Measurements from ENCODE around the gene GAS2L3. TPM values are rescaled to one million over a fixed set of nuclear protein-coding genes. Genes with fewer than 3 reads are reported as not detected.

The GAS2L3 gene
- total and polyA plus RNA-seq, 9 of the 15 experiments (the other 6 are each of a cell fraction or from before 2014, with no cell fraction given): 1.5 to 9.8 (median 3.5) TPM

GRCh38 chr12:100539202-100539601, 34.3 kb upstream of the GAS2L3 start:
- no peak for FAIRE-seq
- Histone ChIP-seq H3K9me3 (replicated peaks; ENCODE audit: control insufficient read depth, insufficient read depth, low read depth, low read length) (no peaks in the 10 kb centered on the region), H3K27ac (ENCODE audit: extremely low read depth, low read depth, low read length) (no peak overlapping the region), H3K9me1 (ENCODE audit: control insufficient read depth, insufficient read depth, low read length) (no peaks in the 10 kb centered on the region), H3K36me3 (ENCODE audit: control insufficient read depth, insufficient read depth, low read length) (no peaks in the 10 kb centered on the region), H3K79me2 (ENCODE audit: control insufficient read depth, insufficient read depth, low read length) (no peaks in the 10 kb centered on the region), H4K20me1 (replicated peaks; ENCODE audit: control insufficient read depth, insufficient read depth, low read length) (no peaks in the 10 kb centered on the region), H3K4me1 (replicated peaks in 1 of 2; ENCODE audit: control insufficient read depth in 2 of 2, insufficient read depth in 2 of 2, low read length in 2 of 2) (no peaks in the 10 kb centered on the region), H3K27me3 (ENCODE audit: control insufficient read depth in 2 of 2, insufficient read depth in 2 of 2, low read length in 2 of 2) (no peaks in the 10 kb centered on the region; a peak in 1 of 5 replicates), H2AFZ (ENCODE audit: low read depth, low read length) (no peak overlapping the region), H3K4me2 (ENCODE audit: insufficient read depth, low read length) (no peak overlapping the region), H3K4me3 (no peak overlapping the region), H3K9ac (ENCODE audit: insufficient read depth in 1 of 2, low read depth in 2 of 2, low read length in 2 of 2) (no peak overlapping the region)
- BruUV-seq (replicated peaks): no TSS peak
- 0% methylated on average over 2 of the region's 2 CpGs for WGBS (ENCODE audit: insufficient coverage, low coverage, missing lambda C conversion rate)
- ChIA-PET POLR2A (no interaction called here), CTCF (ENCODE audit: low intra/inter-chr PET ratio) (no interaction called here)
- ATAC-seq: peak; percentile 59; the same call in 2 of the 3 replicates
- in situ Hi-C loops (cut with MboI): no loop called here
- intact Hi-C loops (cut with micrococcal nuclease): no loop called here
- peak in 2 of 4 experiments; percentile 10 to 32 for DNase-seq (ENCODE audit: extremely low read depth in 1 of 4, low spot score in 3 of 4)
- TF ChIP-seq REST (IDR thresholded peaks at IDR 0.05; ENCODE audit: borderline replicate concordance) (peak; percentile 97), REST (CRISPR knock-in tag; IDR thresholded peaks at IDR 0.05; ENCODE audit: low read depth) (peak; percentile 89), STAT6 (CRISPR knock-in tag; IDR thresholded peaks at IDR 0.05) (no peak), FOXK1 (CRISPR knock-in tag; IDR thresholded peaks at IDR 0.05; ENCODE audit: borderline replicate concordance) (no peak), AFF1 (IDR thresholded peaks at IDR 0.05; ENCODE audit: low read depth in 1 of 2, partially characterized antibody in 2 of 2) (peak in 1 of 2 experiments; percentile 26), LCOR (CRISPR knock-in tag; IDR thresholded peaks at IDR 0.05) (no peak), NR2C2 (CRISPR knock-in tag; IDR thresholded peaks at IDR 0.05) (no peak), NR2C2 (tag; IDR thresholded peaks at IDR 0.05) (no peak)
